Measurements from ENCODE around the gene HOXA3. TPM values are rescaled to one million over a fixed set of nuclear protein-coding genes. Genes with fewer than 3 reads are reported as not detected.

Gene HOXA3
- total RNA-seq, 1 experiment from 2014 or later: 22.6 TPM

DNA sequence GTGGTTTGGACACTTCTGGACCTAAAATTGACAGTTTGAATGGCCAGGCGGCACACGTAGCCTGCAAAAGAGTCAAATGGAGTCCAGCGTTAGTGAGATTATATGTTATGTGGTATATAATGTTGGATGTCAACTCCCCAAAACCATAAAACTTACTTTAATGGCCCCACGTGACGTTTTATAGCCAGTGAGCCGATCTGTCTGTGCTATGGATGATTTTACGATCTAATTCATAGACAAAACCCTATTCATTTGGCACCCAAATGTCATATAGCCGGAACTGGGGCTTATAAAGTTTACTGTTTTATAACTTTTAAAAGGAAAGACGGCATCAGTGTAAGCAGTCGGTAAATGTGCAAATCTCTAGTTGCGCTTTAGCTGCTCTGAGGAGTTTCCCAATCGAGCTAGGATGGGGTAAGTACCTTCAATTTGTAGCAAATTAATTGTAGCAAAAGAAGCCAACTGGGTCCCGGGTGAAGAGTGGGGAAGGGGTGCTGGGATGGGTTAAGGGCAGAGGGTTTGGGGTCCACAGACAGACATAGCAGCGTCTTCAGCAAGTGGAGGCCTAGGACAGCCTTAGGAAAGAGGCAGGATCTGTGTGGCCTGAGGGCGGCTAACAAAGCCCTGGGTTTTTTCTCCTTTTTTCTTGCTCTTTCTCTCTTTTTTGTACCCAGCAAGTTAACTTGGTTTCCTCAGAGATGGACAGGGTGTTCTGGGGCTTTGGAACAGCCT lies 12.1 kb downstream of the HOXA3 start:
- no peaks in the 10 kb centered on the region for H3K9me3 Mint-ChIP-seq (ENCODE audit: unreplicated experiment)
- Histone ChIP-seq H3K36me3 (ENCODE audit: control insufficient read depth, insufficient read depth, low read length) (no peaks in the 10 kb centered on the region; the same call in 1 of the 2 replicates), H3K9me3 (no peaks in the 10 kb centered on the region), H3K4me1 (peaks cover 10% of the 10 kb centered on the region), H3K27me3 (replicated peaks; ENCODE audit: control insufficient read depth, insufficient read depth, low read length) (no peaks in the 10 kb centered on the region), H3K4me3 (ENCODE audit: low read depth, low read length) (peak overlapping the region; percentile 37)
- CTCF ChIA-PET: no interaction called here
- no peaks in the 10 kb centered on the region for H3K4me1 Mint-ChIP-seq (ENCODE audit: low read depth, unreplicated experiment)
- BruUV-seq (replicated peaks): no TSS peak
- H3K4me3 Mint-ChIP-seq (ENCODE audit: unreplicated experiment): peak overlapping the region; percentile 70
- intact Hi-C loops (cut with micrococcal nuclease; ENCODE audit: unreplicated experiment): no loop called here
- POLR2A ChIA-PET: interaction anchor here (0.6 kb wide), 1 partner anchor 46 kb away, joined by 3 read pairs; no protein-coding TSS in a partner anchor
- no peak overlapping the region for H3K27ac Mint-ChIP-seq (ENCODE audit: unreplicated experiment)
- DNase-seq: no peak
- H3K36me3 Mint-ChIP-seq (ENCODE audit: insufficient read depth, unreplicated experiment): peaks cover 9% of the 10 kb centered on the region
- H3K27me3 Mint-ChIP-seq (ENCODE audit: insufficient read depth, unreplicated experiment): no peaks in the 10 kb centered on the region
- TF ChIP-seq, protein P1, sequence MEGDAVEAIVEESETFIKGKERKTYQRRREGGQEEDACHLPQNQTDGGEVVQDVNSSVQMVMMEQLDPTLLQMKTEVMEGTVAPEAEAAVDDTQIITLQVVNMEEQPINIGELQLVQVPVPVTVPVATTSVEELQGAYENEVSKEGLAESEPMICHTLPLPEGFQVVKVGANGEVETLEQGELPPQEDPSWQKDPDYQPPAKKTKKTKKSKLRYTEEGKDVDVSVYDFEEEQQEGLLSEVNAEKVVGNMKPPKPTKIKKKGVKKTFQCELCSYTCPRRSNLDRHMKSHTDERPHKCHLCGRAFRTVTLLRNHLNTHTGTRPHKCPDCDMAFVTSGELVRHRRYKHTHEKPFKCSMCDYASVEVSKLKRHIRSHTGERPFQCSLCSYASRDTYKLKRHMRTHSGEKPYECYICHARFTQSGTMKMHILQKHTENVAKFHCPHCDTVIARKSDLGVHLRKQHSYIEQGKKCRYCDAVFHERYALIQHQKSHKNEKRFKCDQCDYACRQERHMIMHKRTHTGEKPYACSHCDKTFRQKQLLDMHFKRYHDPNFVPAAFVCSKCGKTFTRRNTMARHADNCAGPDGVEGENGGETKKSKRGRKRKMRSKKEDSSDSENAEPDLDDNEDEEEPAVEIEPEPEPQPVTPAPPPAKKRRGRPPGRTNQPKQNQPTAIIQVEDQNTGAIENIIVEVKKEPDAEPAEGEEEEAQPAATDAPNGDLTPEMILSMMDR (IDR thresholded peaks at IDR 0.05; ENCODE audit: insufficient read depth in 1 of 2, low read depth in 1 of 2, low read length in 1 of 2, severe bottlenecking in 1 of 2, unreplicated experiment in 1 of 2): no peak

DNA sequence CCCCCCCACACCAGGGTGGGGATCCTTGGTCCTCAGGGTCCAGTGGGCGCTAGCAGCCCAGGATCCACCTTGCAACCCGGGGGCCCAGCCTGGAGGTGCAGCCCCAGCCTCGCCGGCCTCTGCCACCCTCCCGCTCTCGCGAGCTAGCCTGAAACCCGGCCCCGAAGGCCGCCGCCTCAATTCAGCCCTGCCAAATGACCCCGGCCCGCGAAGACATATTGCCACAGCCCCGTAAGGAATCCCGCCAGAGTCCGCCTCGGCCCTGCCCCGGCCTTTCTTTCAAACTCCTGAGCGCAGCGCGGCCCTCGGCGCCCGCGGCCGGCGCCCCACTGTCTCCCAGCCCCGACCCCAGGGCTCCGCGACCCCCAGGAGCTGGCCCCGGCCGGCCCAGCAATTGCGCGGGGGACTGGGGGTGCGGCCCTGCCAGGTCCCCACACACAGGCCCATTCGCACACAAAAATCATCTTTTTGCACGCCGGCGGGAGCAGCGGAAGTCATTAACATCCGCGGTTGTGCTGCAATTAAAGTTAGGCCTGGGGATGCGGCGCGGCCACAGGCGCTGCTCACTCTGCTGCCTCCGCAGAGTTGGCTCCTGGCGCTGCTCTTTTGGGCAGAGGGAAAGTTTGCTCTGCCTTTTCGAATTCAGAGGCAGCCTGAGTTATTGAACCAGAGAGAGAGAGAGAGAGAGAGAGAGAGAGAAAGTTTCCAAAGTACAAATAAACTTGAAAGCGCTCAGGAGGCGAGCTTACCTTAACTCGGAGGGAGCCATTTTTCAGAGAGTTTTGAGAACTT lies 12.9 kb downstream of the HOXA3 start:
- TF ChIP-seq, protein P1 (IDR thresholded peaks at IDR 0.05; ENCODE audit: insufficient read depth in 1 of 2, low read depth in 1 of 2, low read length in 1 of 2, severe bottlenecking in 1 of 2, unreplicated experiment in 1 of 2): no peak
- peaks cover 3% of the 10 kb centered on the region for H3K4me1 Mint-ChIP-seq (ENCODE audit: low read depth, unreplicated experiment)
- peak in 1 of 2 experiments; percentile 63 for DNase-seq
- no peaks in the 10 kb centered on the region for H3K27me3 Mint-ChIP-seq (ENCODE audit: insufficient read depth, unreplicated experiment)
- no peaks in the 10 kb centered on the region for H3K9me3 Mint-ChIP-seq (ENCODE audit: unreplicated experiment)
- H3K27me3 ChIP-seq (replicated peaks; ENCODE audit: control insufficient read depth, insufficient read depth, low read length): no peaks in the 10 kb centered on the region
- H3K4me3 ChIP-seq (ENCODE audit: low read depth, low read length): peak overlapping the region; percentile 37
- H3K36me3 Mint-ChIP-seq (ENCODE audit: insufficient read depth, unreplicated experiment): peaks cover 5% of the 10 kb centered on the region
- no TSS peak for BruUV-seq (replicated peaks)
- ChIA-PET POLR2A (interaction anchor here (0.6 kb wide), 1 partner anchor 45 kb away, joined by 3 read pairs; no protein-coding TSS in a partner anchor), CTCF (no interaction called here)
- intact Hi-C loops (cut with micrococcal nuclease; ENCODE audit: unreplicated experiment): no loop called here
- no peaks in the 10 kb centered on the region for H3K9me3 ChIP-seq
- H3K27ac Mint-ChIP-seq (ENCODE audit: unreplicated experiment): no peak overlapping the region
- H3K4me3 Mint-ChIP-seq (ENCODE audit: unreplicated experiment): peak overlapping the region; percentile 70
- H3K36me3 ChIP-seq (ENCODE audit: control insufficient read depth, insufficient read depth, low read length): no peaks in the 10 kb centered on the region
- H3K4me1 ChIP-seq: peaks cover 10% of the 10 kb centered on the region

DNA sequence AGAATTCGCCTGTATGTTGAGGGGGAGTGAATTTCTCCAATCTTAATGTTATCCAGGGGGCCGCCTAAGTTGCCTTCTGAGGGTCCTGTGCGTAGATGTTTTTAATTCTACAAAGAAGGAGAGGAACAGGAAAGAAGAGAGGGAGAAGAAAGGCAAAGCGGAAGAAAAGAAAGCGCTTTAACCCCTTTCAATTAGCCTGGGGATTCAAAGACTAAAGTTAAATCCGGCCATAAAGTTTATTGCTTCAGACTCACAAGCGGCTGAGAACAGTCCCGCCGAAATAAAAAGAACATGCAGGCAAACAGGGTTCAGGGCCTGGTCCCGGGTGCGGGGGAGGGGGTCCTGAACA lies 13.4 kb downstream of the HOXA3 start:
- H3K4me3 ChIP-seq (ENCODE audit: low read depth, low read length): peak overlapping the region; percentile 37
- no peaks in the 10 kb centered on the region for H3K36me3 ChIP-seq (ENCODE audit: control insufficient read depth, insufficient read depth, low read length)
- H3K27me3 Mint-ChIP-seq (ENCODE audit: insufficient read depth, unreplicated experiment): no peaks in the 10 kb centered on the region
- no peak for DNase-seq
- peaks cover 5% of the 10 kb centered on the region for H3K36me3 Mint-ChIP-seq (ENCODE audit: insufficient read depth, unreplicated experiment)
- H3K27ac Mint-ChIP-seq (ENCODE audit: unreplicated experiment): no peak overlapping the region
- peak overlapping the region; percentile 70 for H3K4me3 Mint-ChIP-seq (ENCODE audit: unreplicated experiment)
- no peaks in the 10 kb centered on the region for H3K9me3 ChIP-seq
- POLR2A ChIA-PET: no interaction called here
- intact Hi-C loops (cut with micrococcal nuclease; ENCODE audit: unreplicated experiment): no loop called here
- H3K9me3 Mint-ChIP-seq (ENCODE audit: unreplicated experiment): no peaks in the 10 kb centered on the region
- CTCF ChIA-PET: no interaction called here
- no TSS peak for BruUV-seq (replicated peaks)
- H3K4me1 ChIP-seq: peaks cover 14% of the 10 kb centered on the region
- H3K27me3 ChIP-seq (replicated peaks; ENCODE audit: control insufficient read depth, insufficient read depth, low read length): no peaks in the 10 kb centered on the region
- peaks cover 9% of the 10 kb centered on the region for H3K4me1 Mint-ChIP-seq (ENCODE audit: low read depth, unreplicated experiment)
- TF ChIP-seq, protein P1 (IDR thresholded peaks at IDR 0.05; ENCODE audit: insufficient read depth in 1 of 2, low read depth in 1 of 2, low read length in 1 of 2, severe bottlenecking in 1 of 2, unreplicated experiment in 1 of 2): no peak
